ENCODE data around the gene EHBP1L1.

EHBP1L1 gene

DNA sequence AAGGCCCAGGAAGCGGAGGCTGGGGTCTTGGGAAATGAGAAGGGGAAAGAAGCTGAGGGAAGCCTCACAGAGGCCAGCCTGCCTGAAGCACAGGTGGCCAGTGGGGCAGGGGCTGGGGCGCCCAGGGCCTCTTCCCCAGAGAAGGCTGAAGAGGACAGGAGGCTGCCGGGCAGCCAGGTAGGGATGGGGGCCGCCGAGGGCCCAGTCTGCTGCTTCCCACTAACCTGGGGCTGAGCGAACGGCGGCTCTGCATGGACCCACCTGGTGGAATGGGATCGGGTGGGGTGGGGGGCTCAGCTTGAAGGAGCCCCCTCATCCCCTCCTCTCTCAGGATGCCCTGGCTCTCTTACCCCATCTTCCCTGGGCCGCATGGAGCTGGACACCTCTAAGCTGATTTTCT, 7.7 kb downstream of the EHBP1L1 start:
- no peak for TF ChIP-seq POLR2A (IDR thresholded peaks at IDR 0.05; ENCODE audit: low read depth, low read length)
- DNase-seq (ENCODE audit: insufficient read length, low spot score): no peak
- no peak for FAIRE-seq

DNA sequence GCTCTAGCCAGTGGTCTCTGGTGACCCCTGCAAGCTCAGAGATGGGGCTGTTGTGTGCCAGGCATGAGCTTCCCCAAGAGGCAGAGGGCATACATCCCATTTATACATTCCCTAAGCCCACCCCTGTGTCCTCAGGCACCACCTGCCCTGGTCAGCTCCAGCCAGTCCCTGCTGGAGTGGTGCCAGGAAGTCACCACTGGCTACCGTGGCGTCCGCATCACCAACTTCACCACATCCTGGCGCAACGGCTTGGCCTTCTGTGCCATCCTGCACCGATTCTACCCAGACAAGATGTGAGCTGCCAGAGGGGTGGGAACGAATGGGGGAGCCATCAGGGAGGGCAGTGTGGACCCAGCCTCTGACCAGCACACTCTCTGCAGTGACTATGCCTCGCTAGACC, 8.3 kb downstream of the EHBP1L1 start:
- DNase-seq (ENCODE audit: insufficient read length, low spot score) (no peak), FAIRE-seq (no peak)
- TF ChIP-seq POLR2A (IDR thresholded peaks at IDR 0.05; ENCODE audit: low read depth, low read length): no peak

- DNase-seq (ENCODE audit: insufficient read length, low spot score) (no peak), FAIRE-seq (no peak)
These were observed 8.9 kb downstream of the EHBP1L1 start for GRCh38 chr11:65584723-65585171.

GRCh38 chr11:65585396-65586246, 9.8 kb downstream of the EHBP1L1 start:
- no peak for FAIRE-seq
- no peak for DNase-seq (ENCODE audit: insufficient read length, low spot score)
- no peak for TF ChIP-seq POLR2A (IDR thresholded peaks at IDR 0.05; ENCODE audit: low read depth, low read length)

More at GRCh38 chr11:65584723-65585171, 8.9 kb downstream of the EHBP1L1 start:
- no peak for TF ChIP-seq POLR2A (IDR thresholded peaks at IDR 0.05; ENCODE audit: low read depth, low read length)

GRCh38 chr11:65586247-65586630, 10.4 kb downstream of the EHBP1L1 start:
- TF ChIP-seq POLR2A (IDR thresholded peaks at IDR 0.05; ENCODE audit: low read depth, low read length): no peak
- FAIRE-seq (no peak), DNase-seq (ENCODE audit: insufficient read length, low spot score) (no peak)

DNA sequence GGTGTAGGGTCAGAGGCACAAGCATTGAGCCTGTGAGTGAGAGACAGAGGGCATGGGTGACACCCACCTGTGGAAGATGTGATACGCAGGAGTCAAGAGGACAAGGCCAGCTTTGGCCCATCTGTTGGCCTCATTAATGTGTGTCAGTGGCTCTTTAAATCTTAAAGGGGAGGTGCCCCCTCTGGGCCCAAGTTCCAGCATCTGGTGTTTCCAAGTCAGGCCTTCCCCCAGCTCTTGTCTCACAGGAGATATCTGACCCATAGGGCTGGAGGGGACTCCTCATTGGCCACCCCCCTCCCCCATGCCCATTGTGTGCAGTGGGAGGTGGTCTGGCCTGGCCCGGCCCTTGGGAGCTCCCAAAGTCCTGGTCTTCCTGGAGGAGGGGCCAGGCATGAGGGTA, 10.8 kb downstream of the EHBP1L1 start:
- DNase-seq (ENCODE audit: insufficient read length, low spot score) (no peak), FAIRE-seq (no peak)
- TF ChIP-seq POLR2A (IDR thresholded peaks at IDR 0.05; ENCODE audit: low read depth, low read length): no peak

- FAIRE-seq: no peak
- peak; percentile 85 for DNase-seq (ENCODE audit: insufficient read length, low spot score)
- no peak for TF ChIP-seq POLR2A (IDR thresholded peaks at IDR 0.05; ENCODE audit: low read depth, low read length)
These were observed 12.6 kb downstream of the EHBP1L1 start for GRCh38 chr11:65588199-65589054.

DNA sequence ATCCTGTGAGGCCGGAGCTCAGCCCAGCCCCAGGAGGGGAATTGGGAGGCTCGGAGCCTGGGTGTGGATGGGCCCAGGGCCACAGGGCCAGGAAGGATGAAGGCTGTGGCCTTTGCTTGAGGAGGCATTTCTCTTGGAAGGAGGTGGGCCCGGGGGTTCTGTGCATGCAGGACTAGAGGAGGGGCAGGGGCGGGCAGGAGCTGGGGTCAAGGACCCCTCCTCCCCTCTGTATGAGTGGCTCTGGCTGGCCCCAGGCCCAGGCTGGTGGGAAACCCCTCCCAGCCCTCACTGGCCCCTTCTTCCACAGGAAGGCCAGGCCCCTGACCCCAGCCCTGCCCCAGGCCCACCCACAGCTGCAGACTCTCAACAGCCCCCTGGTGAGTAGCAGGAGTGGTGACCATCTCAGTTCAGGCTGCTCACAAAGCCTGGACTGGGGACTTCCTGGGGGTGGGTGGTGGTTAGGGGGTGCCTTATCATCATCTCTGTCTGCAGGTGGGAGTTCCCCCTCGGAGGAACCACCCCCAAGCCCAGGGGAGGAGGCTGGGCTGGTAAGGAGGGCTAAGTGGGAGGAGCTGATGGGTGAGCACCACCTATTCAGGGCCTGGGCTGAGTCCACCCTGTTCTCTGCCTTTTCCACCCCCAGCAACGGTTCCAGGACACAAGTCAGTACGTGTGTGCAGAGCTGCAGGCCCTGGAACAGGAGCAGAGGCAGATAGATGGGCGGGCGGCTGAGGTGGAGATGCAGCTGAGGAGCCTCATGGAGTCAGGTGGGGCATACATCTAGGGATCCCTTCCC, 13.8 kb downstream of the EHBP1L1 start:
- DNase-seq (ENCODE audit: insufficient read length, low spot score): no peak
- no peak for FAIRE-seq
- TF ChIP-seq POLR2A (IDR thresholded peaks at IDR 0.05; ENCODE audit: low read depth, low read length): no peak

- no peak for TF ChIP-seq POLR2A (IDR thresholded peaks at IDR 0.05; ENCODE audit: low read depth, low read length)
- no peak for FAIRE-seq
- no peak for DNase-seq (ENCODE audit: insufficient read length, low spot score)
These were observed 14.4 kb downstream of the EHBP1L1 start for GRCh38 chr11:65590240-65590738.

DNA sequence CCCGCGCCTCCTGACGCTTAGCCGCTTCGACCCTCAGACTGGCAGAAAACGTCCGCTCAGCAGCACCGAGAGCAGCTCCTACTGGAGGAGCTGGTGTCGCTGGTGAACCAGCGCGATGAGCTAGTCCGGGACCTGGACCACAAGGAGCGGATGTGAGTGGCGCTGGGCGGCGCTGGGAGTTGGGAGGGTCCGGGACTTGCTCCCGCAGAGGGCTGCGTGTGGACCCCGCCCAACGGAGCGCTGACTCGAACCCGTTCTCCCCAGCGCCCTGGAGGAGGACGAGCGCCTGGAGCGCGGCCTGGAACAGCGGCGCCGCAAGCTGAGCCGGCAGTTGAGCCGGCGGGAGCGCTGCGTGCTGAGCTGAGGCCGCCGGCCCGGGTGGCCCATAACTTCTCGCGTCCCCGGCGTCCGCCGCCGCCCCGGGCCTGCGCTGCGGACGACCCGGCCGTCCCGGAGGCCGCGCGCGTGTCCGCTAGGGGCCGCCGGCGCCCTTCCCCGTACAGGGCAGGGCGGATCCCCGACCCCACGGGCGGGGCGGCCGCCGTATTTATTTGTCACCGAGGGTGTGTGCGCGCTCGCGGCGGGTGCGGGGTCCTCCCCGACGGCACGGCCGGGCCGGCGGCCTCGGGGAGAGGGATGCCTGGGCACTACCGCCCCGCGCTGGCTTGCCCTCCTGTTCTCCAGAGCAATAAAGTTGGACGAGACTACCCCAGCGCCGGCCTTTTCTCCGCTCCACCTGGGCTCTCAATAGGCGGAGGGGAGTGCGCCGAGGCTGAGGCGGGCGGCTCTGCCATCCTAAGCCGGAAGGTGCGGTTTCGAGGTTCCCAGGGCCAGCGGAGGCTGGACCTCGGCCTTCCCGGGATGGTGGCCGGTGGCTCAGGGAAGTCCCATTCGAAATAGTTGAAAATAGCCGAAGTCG, 16.3 kb downstream of the EHBP1L1 start:
- FAIRE-seq (no peak), DNase-seq (ENCODE audit: insufficient read length, low spot score) (no peak)
- no peak for TF ChIP-seq POLR2A (IDR thresholded peaks at IDR 0.05; ENCODE audit: low read depth, low read length)

- no peak for FAIRE-seq
- TF ChIP-seq POLR2A (IDR thresholded peaks at IDR 0.05; ENCODE audit: low read depth, low read length): no peak
These were observed 17.1 kb downstream of the EHBP1L1 start for GRCh38 chr11:65592858-65593517.

More at GRCh38 chr11:65592858-65593517, 17.1 kb downstream of the EHBP1L1 start:
- no peak for DNase-seq (ENCODE audit: insufficient read length, low spot score)

All from H54 (cell line).